ENCODE results near the gene SARDH.
"Not testable (repeated sequence)": the region's sequence is repeated elsewhere in the genome, so short reads cannot be mapped to it uniquely, and the experiment has no call there.

Gene SARDH

DNA sequence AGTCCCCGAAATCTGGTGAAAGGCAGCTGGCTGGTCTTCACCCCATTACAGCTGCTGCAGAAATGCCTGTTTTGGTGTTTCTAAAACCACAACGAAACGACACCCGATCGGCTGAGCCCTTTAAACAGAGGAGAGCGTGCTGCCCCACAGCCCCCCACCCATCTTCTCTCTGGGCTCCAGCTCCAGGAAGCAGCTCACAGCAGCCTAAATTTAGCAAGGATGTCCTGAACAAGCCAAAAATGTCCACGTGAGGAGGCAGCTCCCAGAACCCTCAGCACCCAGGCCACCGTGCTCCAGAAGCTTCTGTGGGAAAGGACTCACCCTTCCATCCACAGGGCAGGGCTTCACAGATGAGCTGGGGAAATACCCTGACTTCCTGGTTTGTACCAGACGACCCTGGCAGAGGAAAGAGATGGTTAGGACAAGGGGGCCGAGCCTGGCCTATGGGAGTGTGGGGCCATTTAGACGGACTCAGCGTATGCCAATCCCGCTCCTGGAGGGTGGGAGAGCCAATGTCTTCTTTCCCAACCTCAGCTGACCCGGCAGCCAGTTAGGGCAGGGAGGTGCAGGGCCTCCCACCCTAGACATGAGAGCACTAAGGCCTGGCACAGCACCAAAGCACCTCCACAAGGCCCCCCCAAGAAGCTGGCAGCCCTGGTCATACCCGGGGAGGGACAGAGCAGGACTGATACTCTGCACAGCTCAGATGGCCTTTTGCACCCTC is 39.1 kb upstream of the SARDH start:
- DNase-seq (ENCODE audit: low read depth): no peak

- no peak for DNase-seq (ENCODE audit: low read depth)
These were observed 38.1 kb upstream of the SARDH start for GRCh38 chr9:133775951-133776905.

DNA sequence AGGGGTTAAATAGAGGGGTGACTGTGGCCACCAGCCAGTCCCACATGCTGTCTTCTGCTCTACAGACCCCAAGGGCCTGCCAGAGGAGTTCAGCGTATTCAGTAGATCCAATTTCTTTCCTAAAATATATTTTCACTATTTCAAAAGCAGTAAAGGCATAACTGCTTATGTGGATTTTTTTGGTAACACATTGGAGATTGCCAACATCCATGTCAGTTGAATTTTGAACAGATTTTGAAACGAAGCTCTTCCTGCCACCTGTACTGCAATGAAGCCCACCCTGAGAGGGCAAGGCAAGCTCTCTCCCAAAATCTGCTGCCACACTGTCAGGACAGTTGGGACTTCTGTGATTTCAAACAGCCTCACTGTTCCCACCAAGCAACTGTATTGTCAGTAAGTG is 37.1 kb upstream of the SARDH start:
- no peak for DNase-seq (ENCODE audit: low read depth)

DNA sequence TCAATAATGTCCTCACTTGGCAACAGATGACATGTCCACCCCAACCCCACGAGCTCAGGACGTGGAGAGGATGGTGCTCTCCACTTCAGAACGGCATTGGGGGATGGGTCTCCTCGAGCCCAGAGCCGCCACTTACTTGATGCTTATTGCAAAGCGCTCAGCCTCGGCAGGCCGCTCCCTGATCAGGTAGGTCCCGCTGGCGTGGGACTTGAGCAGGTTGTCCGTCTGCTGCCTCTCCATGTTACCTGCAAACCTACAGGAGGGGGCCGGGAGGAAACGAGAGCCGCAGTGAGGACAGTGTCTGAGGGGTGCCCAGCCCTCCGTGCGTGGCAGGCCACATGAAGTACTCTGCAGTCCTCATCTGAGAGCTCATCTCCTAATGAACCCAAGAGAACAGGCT is 36.6 kb upstream of the SARDH start:
- DNase-seq (ENCODE audit: low read depth): no peak

DNA sequence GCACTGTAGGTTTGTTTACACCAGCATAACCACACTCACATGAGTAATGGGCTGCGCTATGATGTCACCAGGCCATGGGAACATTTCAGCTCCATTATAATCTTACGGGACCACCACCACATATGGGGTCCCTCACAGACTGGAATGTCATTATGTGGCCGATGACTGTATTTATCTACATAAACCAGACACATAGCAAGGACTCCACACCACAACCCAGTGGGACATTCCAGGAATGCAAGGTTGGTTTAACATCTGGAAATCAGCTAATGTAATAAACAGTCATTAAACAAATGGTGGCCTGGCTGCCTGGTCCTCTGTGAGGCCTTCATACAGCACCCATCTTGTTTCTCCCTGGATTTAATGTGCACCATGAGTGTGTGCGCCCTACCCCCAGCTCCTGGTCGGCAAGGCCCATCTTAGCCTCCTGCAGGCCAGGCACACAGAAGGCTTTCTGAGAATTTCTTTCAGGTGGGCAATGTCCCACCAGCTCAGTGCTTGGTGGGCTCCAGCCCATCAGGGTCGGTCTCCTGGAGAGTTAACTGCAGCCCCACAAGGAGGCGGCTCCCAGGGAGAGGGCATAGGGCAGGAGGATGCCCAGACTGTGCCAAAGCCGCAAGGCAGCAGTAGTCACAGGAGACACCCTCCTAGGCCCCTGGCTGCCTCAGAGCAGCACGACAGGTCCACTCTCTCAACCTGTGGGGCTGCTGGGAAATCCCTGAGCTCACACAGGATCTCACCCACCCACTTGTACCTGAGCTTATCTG is 35.9 kb upstream of the SARDH start:
- DNase-seq (ENCODE audit: low read depth): peak; percentile 63

DNA sequence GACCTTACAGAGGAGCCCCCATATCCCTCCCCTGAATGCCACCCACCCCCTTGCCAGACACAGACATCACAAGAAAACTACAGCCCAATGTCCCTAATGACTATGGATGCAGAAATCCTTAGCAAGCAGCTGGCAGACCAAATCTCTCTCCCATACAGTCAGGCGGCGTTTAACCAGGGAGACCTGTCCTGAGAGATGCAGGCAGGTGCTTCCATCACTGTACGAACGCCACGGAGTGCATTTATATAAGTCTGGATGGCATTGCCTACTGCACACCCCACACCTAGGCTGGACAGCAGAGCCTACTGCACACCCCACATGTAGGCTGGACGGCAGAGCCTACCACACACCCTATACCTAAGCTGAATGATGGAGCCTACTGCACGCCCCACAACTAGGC is 34.4 kb upstream of the SARDH start:
- no peak for DNase-seq (ENCODE audit: low read depth)

DNA sequence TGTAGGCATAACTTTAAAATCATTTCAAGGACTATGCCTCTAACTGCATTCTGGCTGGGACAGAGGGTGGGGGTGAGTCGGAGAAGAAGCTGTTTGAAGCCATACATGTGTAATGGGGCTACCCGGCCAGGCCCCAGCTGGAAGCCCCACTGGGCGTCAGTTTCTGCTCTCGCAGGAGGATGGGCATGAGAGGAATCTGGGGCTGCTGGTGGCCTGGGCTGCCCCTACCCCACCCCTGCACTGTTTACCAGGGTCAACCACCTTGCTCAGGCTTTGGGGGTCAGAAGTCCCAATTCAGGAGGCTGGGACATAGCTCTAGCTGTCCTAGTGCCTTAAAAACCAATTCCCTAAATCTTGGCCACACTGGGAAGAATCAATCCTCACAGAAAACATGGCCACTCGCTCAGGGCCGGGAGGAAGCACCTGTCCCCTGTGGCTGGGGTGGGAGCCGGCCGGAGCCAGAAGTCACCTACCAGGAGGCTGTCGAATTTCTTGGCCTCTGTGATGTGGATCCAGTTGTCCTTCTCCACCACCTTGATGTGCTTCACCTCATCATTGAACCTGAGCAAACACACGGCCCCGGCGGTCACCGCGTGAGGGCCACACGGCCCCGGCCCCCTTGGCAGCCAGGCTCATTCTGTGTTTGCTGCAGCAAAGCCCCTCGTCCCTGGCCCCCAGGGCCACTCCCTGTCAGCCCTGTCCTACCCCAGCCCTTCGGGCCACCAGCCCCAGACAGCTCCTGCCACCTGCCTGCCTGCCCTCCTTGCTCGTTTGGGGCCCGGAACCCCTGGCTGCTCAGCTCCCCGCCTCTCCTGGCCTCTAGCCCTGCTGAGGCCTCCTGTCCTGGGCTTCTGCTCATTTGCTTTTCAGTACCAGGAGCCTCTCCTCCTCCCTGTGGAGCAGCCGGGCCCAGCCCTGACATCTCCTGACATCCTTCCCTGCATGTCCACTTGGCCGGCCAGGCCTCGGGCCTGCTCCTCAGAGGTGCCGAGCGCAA is 33.6 kb upstream of the SARDH start:
- DNase-seq (ENCODE audit: low read depth): no peak

DNA sequence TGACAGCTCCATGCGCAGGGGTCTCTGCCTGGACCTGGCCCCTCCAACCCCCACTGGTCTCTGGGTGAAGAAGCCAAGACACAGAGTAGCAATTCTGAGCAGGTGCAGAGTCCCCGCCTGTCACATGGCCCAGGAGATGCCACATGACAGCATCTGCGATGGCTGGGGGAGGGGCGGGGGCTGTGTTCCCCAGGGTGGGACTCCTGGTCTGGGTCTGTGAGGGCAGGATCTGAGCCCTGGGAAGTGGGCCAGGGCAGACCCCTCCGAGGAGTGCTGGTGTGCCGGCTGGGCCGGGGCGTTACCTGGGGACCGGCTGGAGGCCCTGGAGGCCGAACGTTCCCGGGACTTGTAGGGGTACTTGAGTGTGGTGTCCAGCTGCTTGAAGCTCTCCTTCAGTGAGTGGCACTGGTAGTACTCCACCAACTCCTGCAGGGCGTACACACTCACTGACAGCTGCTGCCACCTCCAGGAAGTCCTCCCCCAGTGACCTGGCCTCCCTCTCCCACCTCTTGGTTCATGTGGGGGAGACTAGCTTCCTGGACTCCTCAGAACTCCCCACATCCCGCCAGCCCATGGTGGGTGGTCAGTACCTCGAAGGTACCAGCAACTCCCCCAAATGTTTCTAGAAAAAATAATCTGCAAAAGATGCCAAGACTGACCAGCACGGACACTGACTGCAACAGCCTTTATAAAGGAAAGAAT is 32.1 kb upstream of the SARDH start:
- no peak for DNase-seq (ENCODE audit: low read depth)

- no peak for DNase-seq (ENCODE audit: low read depth)
These were observed 31.4 kb upstream of the SARDH start for GRCh38 chr9:133769511-133770075.

GRCh38 chr9:133768859-133769510 is 30.8 kb upstream of the SARDH start:
- no peak for DNase-seq (ENCODE audit: low read depth)

GRCh38 chr9:133768371-133768858 is 30.3 kb upstream of the SARDH start:
- no peak for DNase-seq (ENCODE audit: low read depth)

DNA sequence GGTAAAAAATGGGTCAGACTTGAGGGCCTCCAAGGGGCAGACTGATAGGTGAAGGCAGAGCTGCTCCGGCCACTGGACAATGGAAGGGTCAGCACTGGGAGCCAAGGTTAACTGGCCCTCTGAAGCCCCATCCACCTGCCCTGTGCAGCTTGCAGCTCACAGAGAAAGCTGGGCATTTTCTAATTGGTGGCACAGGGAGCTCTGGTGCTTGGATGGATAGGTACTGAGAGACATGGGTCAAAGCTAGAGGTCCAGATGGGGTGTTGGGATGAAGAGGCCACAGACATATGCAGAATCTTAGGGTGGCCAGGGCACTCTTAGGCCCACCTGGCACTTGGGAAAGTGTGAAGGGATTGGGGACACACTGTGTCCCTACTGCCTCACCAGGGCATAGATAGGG is 29.5 kb upstream of the SARDH start:
- DNase-seq (ENCODE audit: low read depth): no peak

GRCh38 chr9:133767008-133767407 is 28.9 kb upstream of the SARDH start:
- DNase-seq (ENCODE audit: low read depth): no peak

DNA sequence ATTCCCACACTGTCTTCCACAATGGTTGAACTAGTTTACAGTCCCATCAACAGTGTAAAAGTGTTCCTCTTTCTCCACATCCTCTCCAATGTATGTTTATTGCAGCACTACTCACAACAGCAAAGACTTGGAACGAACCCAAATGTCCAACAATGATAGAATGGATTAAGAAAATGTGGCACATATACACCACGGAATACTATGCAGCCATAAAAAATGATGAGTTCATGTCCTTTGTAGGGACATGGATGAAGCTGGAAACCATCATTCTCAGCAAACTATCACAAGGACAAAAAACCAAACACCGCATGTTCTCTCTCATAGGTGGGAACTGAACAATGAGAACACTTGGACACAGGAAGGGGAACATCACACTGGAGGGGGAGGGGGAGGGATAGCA is 28.1 kb upstream of the SARDH start:
- DNase-seq (ENCODE audit: low read depth): not testable (repeated sequence)

DNA sequence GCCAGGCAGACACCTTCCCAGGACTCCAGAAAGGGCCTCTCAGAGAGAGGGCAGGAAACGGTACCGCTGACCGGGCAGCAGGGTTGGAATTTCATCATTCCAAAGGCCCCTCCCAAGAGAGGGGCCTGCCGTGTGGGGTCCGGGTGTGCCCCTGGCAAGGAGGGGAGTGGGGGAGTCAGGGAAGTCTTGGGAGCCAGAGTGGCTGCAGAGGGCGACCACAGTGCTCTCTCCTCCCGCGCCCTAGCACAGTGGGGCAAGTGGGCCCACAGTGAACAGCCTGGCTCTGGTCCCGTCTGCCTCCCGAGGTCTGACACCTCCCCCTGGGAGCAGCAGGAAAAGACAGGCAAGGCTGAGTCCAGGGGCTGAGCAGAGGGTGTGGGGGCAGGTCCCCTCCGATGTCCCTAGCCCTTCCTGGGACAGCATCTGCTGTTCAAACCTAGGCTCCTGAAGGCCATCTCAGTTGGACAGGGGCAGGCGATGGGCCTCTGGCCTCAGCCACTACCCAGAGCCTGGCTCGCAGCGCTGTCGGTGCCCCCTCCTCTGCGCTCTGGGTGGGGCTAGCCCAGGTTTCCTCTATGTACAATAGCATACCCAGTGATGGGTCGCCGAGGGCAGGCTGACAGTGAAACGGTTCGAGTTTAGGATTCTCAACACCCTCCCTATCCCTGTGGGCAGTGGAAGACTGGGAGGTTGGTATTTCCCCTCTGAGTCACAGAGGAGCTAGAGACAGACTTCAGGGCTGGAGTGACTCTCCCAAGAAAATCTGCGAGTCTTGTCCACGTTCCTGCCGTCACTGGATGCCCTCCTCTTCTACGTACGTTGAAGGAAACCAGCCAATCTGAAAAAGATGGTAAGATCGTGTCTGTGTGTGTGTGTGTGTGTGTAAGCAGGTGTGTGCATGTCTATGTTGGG is 25.4 kb upstream of the SARDH start:
- DNase-seq (ENCODE audit: low read depth): peak; percentile 58

DNA sequence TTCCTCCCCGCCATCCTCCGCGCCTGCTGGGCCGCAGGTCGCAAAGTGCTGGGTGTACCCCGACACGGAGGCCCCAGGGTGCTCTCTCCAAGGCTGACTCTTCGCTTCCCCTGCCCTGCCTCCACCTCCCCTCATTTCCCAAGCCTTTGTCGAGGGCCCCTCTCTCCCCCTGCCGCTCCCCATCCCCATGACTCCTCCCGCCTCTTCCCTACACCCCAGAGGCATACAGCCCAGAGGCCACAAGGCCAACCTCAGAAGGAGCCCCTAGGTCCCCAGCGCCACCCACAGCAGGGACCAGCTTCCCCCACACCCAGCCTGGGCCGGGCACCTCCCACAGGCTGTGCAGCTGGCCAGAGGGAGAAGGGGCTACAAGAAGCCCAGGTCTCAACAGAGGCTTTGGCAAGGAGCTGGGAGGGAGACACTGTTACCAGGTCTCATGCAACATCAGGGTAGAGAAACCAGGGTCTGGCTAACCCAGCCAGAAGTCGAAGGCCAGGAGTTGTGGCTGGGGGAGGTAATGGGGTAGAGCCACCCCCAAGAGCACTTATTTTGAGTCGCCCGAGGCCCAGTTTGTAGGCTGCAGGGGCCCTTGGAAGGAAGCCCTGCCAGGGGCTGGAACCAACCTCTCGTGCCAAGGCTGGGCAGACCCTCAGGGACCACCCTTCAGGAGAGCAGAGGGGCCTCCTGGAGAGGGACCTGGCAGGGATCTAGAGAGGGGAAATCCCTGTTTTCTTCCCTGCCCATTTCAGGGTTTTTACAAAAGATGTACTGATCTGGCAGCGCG is 24.5 kb upstream of the SARDH start:
- no peak for DNase-seq (ENCODE audit: low read depth)

GRCh38 chr9:133761641-133762248 is 23.6 kb upstream of the SARDH start:
- no peak for DNase-seq (ENCODE audit: low read depth)

Measured in amniotic epithelial cell (primary cell).